PC-3 (cell line): ENCODE data around the gene GAL3ST1.

Experiments used
- EZH2 ChIP-seq: fragments of 300-600 bp; sonication (generic); IDR thresholded peaks from one replicate; pipeline ENCODE4 v1.6.1; 2017; ENCODE audit warnings: antibody characterized with exemption, mild to moderate bottlenecking, low read length; ENCODE audit not compliant: unreplicated experiment
- EZH2phosphoT487 ChIP-seq: fragments of 300-600 bp; sonication (generic); IDR thresholded peaks from 2 replicates; pipeline ENCODE4 v1.6.1; 2018; ENCODE audit warnings: mild to moderate bottlenecking, antibody characterized with exemption, low read length, borderline replicate concordance
- TF ChIP-seq, protein P1 (sequence below): fragments of 300-600 bp; sonication (generic); conservative IDR thresholded peaks from 2 replicates; pipeline ENCODE4 v1.5.1; 2017; ENCODE audit warnings: antibody characterized with exemption, low read depth, mild to moderate bottlenecking, low read length

DNA sequence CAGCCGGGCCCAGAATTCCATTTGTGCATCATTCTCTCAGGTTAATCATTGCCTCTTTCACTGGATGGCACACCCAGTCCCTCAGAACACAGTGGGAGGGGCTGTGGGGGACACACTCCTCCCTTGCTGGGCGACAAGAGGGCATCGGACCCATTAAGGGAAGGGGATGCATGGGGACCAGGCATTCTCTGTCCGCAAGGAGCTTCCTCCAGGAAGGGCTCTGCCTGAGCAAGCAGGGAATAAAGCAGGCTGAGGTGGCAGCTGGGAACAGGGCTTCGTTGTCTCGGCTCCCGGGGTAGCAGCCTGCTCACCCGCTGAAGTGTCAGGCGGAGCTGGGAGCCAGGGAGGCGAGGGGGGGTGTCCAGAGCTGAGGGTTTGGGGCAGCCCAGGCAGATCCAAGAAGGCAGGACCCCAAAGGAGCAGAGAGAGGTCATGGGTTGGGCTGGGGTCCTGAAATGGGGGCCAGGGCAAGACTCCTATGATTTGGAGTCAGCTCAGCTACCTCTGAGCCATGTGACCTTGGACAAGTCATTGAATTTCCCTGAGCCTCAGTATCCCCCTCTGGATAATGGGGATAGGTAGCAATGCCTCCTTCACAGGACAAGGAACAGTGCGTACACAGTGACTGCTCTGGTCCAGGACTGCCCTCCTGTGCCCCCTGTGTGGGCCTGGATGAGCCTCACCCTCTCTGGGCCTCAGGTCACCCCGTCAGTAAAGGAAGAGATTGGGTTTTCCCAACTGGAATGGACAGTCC, 1.4 kb downstream of the GAL3ST1 start:
- TF ChIP-seq EZH2 (no peak), EZH2phosphoT487 (no peak)
- TF ChIP-seq, protein P1, sequence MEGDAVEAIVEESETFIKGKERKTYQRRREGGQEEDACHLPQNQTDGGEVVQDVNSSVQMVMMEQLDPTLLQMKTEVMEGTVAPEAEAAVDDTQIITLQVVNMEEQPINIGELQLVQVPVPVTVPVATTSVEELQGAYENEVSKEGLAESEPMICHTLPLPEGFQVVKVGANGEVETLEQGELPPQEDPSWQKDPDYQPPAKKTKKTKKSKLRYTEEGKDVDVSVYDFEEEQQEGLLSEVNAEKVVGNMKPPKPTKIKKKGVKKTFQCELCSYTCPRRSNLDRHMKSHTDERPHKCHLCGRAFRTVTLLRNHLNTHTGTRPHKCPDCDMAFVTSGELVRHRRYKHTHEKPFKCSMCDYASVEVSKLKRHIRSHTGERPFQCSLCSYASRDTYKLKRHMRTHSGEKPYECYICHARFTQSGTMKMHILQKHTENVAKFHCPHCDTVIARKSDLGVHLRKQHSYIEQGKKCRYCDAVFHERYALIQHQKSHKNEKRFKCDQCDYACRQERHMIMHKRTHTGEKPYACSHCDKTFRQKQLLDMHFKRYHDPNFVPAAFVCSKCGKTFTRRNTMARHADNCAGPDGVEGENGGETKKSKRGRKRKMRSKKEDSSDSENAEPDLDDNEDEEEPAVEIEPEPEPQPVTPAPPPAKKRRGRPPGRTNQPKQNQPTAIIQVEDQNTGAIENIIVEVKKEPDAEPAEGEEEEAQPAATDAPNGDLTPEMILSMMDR: no peak
